K562 (cell line): ENCODE data around the gene IL12RB1. TPM values are rescaled to one million over a fixed set of nuclear protein-coding genes. Genes with fewer than 3 reads are reported as not detected.

Source experiments
- ATF7 ChIP-seq: fragments of 450-650 bp; IDR thresholded peaks from 2 replicates; pipeline ENCODE4 v1.7.1; 2014; ENCODE audit warnings: mild to moderate bottlenecking, moderate library complexity
- BMI1 ChIP-seq: fragments of 150-350 bp; IDR thresholded peaks from 2 replicates; pipeline ENCODE4 v1.6.1; 2014; ENCODE audit warnings: low read length
- ELF1 ChIP-seq: fragments of 200-800 bp; sonication (Bioruptor generic); IDR thresholded peaks from 2 replicates; pipeline ENCODE4 v1.6.1; 2016; ENCODE audit warnings: missing genetic modification characterization, missing compliant biosample characterization
- ESRRB ChIP-seq: fragments of 250-450 bp; sonication (Bioruptor Pico); IDR thresholded peaks from 2 replicates; pipeline ENCODE4 v1.5.0; 2020; ENCODE audit warnings: mild to moderate bottlenecking, moderate library complexity, borderline replicate concordance
- FOSL1 ChIP-seq: fragments of 200-800 bp; sonication (Bioruptor generic); conservative IDR thresholded peaks from 2 replicates; pipeline ENCODE4 v1.6.1; 2016; ENCODE audit warnings: missing genetic modification characterization, missing compliant biosample characterization
- HDAC3 ChIP-seq: fragments of 450-650 bp; IDR thresholded peaks from 2 replicates; pipeline ENCODE4 v1.6.1; 2018; ENCODE audit warnings: borderline replicate concordance, mild to moderate bottlenecking, moderate library complexity; ENCODE audit not compliant: partially characterized antibody
- JUNB ChIP-seq: fragments of 450-650 bp; formaldehyde crosslinking; conservative IDR thresholded peaks from 2 replicates; pipeline ENCODE4 v1.4.0; 2020; ENCODE audit warnings: mild to moderate bottlenecking
- NR2C2 ChIP-seq, 2 experiments: fragments of 200-800 bp in 1 of 2; sonication (Bioruptor generic) in 1 of 2; sonication (generic) in 1 of 2; formaldehyde crosslinking in 1 of 2; IDR thresholded peaks; 2 replicates each; pipeline versions ENCODE4 v1.6.1 to v1.8.0; 2016 to 2022; ENCODE audit warnings: mild to moderate bottlenecking in 1 of 2, missing compliant biosample characterization in 1 of 2, missing genetic modification characterization in 1 of 2, missing genetic modification reagents in 1 of 2
- NR2F6 ChIP-seq: fragments of 450-650 bp; formaldehyde crosslinking; IDR thresholded peaks from 2 replicates; pipeline ENCODE4 v1.4.0; 2020; ENCODE audit warnings: mild to moderate bottlenecking
- PHF8 ChIP-seq: fragments of 200-600 bp; sonication (generic); IDR thresholded peaks from 2 replicates; pipeline ENCODE4 v1.6.1; 2012; ENCODE audit warnings: mixed run types, mild to moderate bottlenecking, inconsistent platforms, low read length, moderate library complexity, borderline replicate concordance
- POLR2A ChIP-seq: fragments of 450-650 bp; conservative IDR thresholded peaks from 2 replicates; pipeline ENCODE4 v1.6.1; 2016
- POLR3G ChIP-seq: IDR thresholded peaks from 2 replicates; pipeline ENCODE4 v1.6.1; 2011; ENCODE audit not compliant: insufficient read length, insufficient replicate concordance; ENCODE audit errors: extremely low read depth
- RBM34 ChIP-seq: fragments of 200-400 bp; formaldehyde crosslinking; IDR thresholded peaks from 2 replicates; pipeline ENCODE4 v1.6.1; 2018; ENCODE audit warnings: low read length, borderline replicate concordance; ENCODE audit not compliant: insufficient read depth
- TEAD1 ChIP-seq, 2 experiments: fragments of 450-650 bp in 1 of 2; sonication (generic) in 1 of 2; formaldehyde crosslinking; IDR thresholded peaks; 2 replicates each; pipeline versions ENCODE4 v1.4.0 to v1.8.0; 2020 to 2022; ENCODE audit warnings: mild to moderate bottlenecking in 2 of 2, missing genetic modification reagents in 1 of 2
- ZNF224 ChIP-seq: sonication (generic); formaldehyde crosslinking; IDR thresholded peaks from 2 replicates; pipeline ENCODE4 v1.8.0; 2022; ENCODE audit warnings: mild to moderate bottlenecking, missing genetic modification reagents
- polyA plus RNA-seq, 8 experiments: library from polyadenylated mRNA; depleted of rRNA in 4 of 8; stranded (reverse) in 5 of 8; unstranded in 3 of 8; fragments of >200 nt; fragmentation: Nextera tagmentation in 2 of 8; fragmentation: Illumina TruSeq in 1 of 8; extraction: Ambion mirVana in 2 of 8; extraction: Trizol in 1 of 8; gene quantifications; 2 replicates each; pipeline versions ENCODE4 v1.2.1 to v1.2.3, GENCODE V29; 2011 to 2014; ENCODE audit warnings: inconsistent platforms in 1 of 8, missing spikeins in 1 of 8
- total RNA-seq, 7 experiments: library from RNA; depleted of rRNA in 6 of 7; stranded (reverse); fragments of >200 nt in 6 of 7; fragmentation: Illumina TruSeq in 2 of 7; extraction: Trizol in 2 of 7; gene quantifications; 2 replicates each; pipeline versions ENCODE4 v1.2.1 to v1.2.3, GENCODE V29; 2011 to 2021; ENCODE audit warnings: low replicate concordance in 1 of 7
- TF ChIP-seq, protein P1 (sequence below): fragments of 250-450 bp; sonication (Bioruptor Pico); IDR thresholded peaks from 2 replicates; pipeline ENCODE4 v1.4.0; 2020; ENCODE audit warnings: mild to moderate bottlenecking, moderate library complexity
- TF ChIP-seq, protein P2 (sequence below): fragments of 450-650 bp; IDR thresholded peaks from 2 replicates; pipeline ENCODE4 v1.6.1; 2017; ENCODE audit warnings: antibody characterized with exemption, mild to moderate bottlenecking

The IL12RB1 gene
- total and polyA plus RNA-seq, 9 of the 15 experiments (the other 6 are each of a cell fraction or from before 2014, with no cell fraction given), result 0.04 to 0.07 (median 0.06) TPM; not detected in 5

DNA sequence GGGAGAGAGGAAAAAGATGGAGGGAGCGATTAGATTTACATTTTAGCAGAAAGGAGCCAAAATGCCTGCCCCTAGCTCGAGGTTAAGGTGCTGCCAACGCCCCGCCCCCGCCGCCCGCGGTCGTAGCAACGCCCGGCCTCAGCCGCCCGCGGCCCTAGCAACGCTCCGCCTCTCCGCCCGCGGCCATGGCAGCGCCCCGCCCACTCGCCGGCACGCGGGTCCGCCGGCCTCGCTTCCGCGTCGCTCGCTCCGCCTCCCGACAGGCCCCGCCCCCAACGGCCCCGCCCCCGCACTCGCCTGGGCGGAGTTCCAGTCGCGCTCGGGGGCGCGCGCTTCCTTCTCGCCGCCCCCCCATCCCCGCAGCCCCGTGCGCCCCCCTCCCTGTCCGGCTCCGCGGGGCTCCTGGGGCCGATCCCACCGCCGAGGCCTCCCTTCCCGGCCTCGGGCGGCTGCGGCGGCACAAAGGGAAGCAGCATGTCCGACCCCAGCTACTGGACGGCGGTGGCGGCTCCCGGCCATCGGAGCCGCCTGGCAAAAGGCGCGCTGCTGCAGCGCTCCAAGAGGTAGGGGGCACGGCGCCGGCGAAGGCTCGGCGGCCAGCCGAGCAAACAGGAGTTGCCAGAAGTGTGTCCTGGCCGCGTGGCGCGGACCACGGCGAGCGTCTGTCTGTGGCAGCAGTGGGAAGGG is 31.1 kb upstream of the IL12RB1 start (continued):
- TF ChIP-seq, protein P1, sequence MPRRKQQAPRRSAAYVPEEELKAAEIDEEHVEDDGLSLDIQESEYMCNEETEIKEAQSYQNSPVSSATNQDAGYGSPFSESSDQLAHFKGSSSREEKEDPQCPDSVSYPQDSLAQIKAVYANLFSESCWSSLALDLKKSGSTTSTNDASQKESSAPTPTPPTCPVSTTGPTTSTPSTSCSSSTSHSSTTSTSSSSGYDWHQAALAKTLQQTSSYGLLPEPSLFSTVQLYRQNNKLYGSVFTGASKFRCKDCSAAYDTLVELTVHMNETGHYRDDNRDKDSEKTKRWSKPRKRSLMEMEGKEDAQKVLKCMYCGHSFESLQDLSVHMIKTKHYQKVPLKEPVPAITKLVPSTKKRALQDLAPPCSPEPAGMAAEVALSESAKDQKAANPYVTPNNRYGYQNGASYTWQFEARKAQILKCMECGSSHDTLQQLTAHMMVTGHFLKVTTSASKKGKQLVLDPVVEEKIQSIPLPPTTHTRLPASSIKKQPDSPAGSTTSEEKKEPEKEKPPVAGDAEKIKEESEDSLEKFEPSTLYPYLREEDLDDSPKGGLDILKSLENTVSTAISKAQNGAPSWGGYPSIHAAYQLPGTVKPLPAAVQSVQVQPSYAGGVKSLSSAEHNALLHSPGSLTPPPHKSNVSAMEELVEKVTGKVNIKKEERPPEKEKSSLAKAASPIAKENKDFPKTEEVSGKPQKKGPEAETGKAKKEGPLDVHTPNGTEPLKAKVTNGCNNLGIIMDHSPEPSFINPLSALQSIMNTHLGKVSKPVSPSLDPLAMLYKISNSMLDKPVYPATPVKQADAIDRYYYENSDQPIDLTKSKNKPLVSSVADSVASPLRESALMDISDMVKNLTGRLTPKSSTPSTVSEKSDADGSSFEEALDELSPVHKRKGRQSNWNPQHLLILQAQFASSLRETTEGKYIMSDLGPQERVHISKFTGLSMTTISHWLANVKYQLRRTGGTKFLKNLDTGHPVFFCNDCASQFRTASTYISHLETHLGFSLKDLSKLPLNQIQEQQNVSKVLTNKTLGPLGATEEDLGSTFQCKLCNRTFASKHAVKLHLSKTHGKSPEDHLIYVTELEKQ (CRISPR knock-in tag), result no peak
- TF ChIP-seq ESRRB (CRISPR knock-in tag), result no peak
- TF ChIP-seq PHF8, result peak; percentile 42; the same call in 1 of the 2 replicates
- no peak for TF ChIP-seq FOSL1 (tag)
- TF ChIP-seq NR2F6 (CRISPR knock-in tag), result no peak
- no peak for TF ChIP-seq POLR3G
- no peak for TF ChIP-seq TEAD1 (CRISPR knock-in tag; IDR thresholded peaks at IDR 0.05)
- TF ChIP-seq NR2C2 (CRISPR knock-in tag; IDR thresholded peaks at IDR 0.05), result no peak
- no peak for TF ChIP-seq NR2C2 (tag; IDR thresholded peaks at IDR 0.05)
- TF ChIP-seq, protein P2, sequence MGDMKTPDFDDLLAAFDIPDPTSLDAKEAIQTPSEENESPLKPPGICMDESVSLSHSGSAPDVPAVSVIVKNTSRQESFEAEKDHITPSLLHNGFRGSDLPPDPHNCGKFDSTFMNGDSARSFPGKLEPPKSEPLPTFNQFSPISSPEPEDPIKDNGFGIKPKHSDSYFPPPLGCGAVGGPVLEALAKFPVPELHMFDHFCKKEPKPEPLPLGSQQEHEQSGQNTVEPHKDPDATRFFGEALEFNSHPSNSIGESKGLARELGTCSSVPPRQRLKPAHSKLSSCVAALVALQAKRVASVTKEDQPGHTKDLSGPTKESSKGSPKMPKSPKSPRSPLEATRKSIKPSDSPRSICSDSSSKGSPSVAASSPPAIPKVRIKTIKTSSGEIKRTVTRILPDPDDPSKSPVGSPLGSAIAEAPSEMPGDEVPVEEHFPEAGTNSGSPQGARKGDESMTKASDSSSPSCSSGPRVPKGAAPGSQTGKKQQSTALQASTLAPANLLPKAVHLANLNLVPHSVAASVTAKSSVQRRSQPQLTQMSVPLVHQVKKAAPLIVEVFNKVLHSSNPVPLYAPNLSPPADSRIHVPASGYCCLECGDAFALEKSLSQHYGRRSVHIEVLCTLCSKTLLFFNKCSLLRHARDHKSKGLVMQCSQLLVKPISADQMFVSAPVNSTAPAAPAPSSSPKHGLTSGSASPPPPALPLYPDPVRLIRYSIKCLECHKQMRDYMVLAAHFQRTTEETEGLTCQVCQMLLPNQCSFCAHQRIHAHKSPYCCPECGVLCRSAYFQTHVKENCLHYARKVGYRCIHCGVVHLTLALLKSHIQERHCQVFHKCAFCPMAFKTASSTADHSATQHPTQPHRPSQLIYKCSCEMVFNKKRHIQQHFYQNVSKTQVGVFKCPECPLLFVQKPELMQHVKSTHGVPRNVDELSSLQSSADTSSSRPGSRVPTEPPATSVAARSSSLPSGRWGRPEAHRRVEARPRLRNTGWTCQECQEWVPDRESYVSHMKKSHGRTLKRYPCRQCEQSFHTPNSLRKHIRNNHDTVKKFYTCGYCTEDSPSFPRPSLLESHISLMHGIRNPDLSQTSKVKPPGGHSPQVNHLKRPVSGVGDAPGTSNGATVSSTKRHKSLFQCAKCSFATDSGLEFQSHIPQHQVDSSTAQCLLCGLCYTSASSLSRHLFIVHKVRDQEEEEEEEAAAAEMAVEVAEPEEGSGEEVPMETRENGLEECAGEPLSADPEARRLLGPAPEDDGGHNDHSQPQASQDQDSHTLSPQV, result no peak
- peak; percentile 85 for TF ChIP-seq ELF1
- 0 out of 2 replicates have a peak, but pooled peaks have one; percentile 32 for TF ChIP-seq ATF7
- TF ChIP-seq RBM34, result no peak
- TF ChIP-seq ZNF224 (CRISPR knock-in tag), result no peak
- TF ChIP-seq HDAC3, result no peak
- no peak for TF ChIP-seq JUNB
- peak; percentile 35; the same call in 1 of the 2 replicates for TF ChIP-seq POLR2A
- TF ChIP-seq BMI1, result peak; percentile 84
